Lower lobe of right lung (tissue), 2 donors: ENCODE measurements around the gene LAT. TPM values are rescaled to one million over a fixed set of nuclear protein-coding genes. Genes with fewer than 3 reads are reported as not detected.
"Not testable (repeated sequence)": the region's sequence is repeated elsewhere in the genome, so short reads cannot be mapped to it uniquely, and the experiment has no call there.

Experiments
- ATAC-seq, 2 donors: fragments of 200-7000 bp; cut with Tn5 transposase; one replicate each; pipeline ENCODE4 v1.9.1; 2020 to 2022; ENCODE audit warnings: mild to moderate bottlenecking in 2 of 2, moderate library complexity in 2 of 2
- DNase-seq: peaks from one replicate; pipeline ENCODE4 v3.0.0-alpha.2; 2020
- H3K27ac ChIP-seq: fragments of 200-600 bp; one replicate; pipeline ENCODE4 v1.8.0; 2022
- H3K27me3 ChIP-seq: fragments of 200-600 bp; one replicate; pipeline ENCODE4 v1.8.0; 2022; ENCODE audit warnings: low read depth
- H3K36me3 ChIP-seq: fragments of 200-600 bp; one replicate; pipeline ENCODE4 v1.8.0; 2022; ENCODE audit warnings: mild to moderate bottlenecking
- H3K4me1 ChIP-seq: fragments of 200-600 bp; one replicate; pipeline ENCODE4 v1.8.0; 2022
- H3K4me3 ChIP-seq: fragments of 200-600 bp; one replicate; pipeline ENCODE4 v1.8.0; 2022; ENCODE audit warnings: mild to moderate bottlenecking
- H3K9me3 ChIP-seq: fragments of 200-600 bp; one replicate; pipeline ENCODE4 v1.8.0; 2022
- intact Hi-C: fragments of 100-400 bp; cut with DNase I; formaldehyde crosslinking; loops from one replicate; pipeline ENCODE4 v1.11.0; 2022
- total RNA-seq: library from RNA; stranded (reverse); fragmentation: NEBNext Ultra II Directional; extraction: Animal tissue kit (Norgen Biotek cat#: 25700); gene quantifications from one replicate; pipeline ENCODE4 v1.2.1, GENCODE V29; 2021
- TF ChIP-seq, protein P1 (sequence below): fragments of 200-600 bp; IDR thresholded peaks from one replicate; pipeline ENCODE4 v1.8.0; 2022; ENCODE audit warnings: antibody characterized with exemption, mild to moderate bottlenecking
- donor health status: DM: no; HTN: yes; CAD: no; lungs with severe emphysema.

LAT gene
- total RNA-seq, 1 donor from 2014 or later = 17.8 TPM

DNA sequence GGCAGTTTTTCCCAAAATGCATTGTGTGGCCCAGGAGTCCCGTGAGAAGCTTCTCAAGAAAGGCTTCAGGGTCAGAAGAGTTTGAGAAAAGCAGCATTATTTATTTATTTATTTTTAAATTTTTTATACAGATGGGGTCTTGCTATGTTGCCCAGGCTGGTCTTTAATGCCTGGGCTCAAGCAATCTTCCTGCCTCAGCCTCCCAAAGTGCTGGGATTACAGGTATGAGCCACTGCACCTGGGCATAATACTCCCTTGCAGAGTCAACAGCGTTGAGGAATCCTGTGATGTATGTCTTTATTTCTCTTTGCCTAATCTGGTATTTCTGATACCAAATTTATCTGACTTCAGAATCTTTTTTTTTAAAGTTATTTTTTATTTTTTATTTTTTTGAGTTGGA, 15.2 kb downstream of the LAT start:
- H3K4me3 ChIP-seq = no peak overlapping the region
- intact Hi-C loops = no loop called here
- no peaks in the 10 kb centered on the region for H3K27me3 ChIP-seq
- H3K27ac ChIP-seq = no peak overlapping the region
- no peaks in the 10 kb centered on the region for H3K36me3 ChIP-seq
- no peaks in the 10 kb centered on the region for H3K4me1 ChIP-seq
- TF ChIP-seq, protein P1, sequence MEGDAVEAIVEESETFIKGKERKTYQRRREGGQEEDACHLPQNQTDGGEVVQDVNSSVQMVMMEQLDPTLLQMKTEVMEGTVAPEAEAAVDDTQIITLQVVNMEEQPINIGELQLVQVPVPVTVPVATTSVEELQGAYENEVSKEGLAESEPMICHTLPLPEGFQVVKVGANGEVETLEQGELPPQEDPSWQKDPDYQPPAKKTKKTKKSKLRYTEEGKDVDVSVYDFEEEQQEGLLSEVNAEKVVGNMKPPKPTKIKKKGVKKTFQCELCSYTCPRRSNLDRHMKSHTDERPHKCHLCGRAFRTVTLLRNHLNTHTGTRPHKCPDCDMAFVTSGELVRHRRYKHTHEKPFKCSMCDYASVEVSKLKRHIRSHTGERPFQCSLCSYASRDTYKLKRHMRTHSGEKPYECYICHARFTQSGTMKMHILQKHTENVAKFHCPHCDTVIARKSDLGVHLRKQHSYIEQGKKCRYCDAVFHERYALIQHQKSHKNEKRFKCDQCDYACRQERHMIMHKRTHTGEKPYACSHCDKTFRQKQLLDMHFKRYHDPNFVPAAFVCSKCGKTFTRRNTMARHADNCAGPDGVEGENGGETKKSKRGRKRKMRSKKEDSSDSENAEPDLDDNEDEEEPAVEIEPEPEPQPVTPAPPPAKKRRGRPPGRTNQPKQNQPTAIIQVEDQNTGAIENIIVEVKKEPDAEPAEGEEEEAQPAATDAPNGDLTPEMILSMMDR = no peak
- DNase-seq (no peak), ATAC-seq (no peak)
- H3K9me3 ChIP-seq = no peaks in the 10 kb centered on the region

DNA sequence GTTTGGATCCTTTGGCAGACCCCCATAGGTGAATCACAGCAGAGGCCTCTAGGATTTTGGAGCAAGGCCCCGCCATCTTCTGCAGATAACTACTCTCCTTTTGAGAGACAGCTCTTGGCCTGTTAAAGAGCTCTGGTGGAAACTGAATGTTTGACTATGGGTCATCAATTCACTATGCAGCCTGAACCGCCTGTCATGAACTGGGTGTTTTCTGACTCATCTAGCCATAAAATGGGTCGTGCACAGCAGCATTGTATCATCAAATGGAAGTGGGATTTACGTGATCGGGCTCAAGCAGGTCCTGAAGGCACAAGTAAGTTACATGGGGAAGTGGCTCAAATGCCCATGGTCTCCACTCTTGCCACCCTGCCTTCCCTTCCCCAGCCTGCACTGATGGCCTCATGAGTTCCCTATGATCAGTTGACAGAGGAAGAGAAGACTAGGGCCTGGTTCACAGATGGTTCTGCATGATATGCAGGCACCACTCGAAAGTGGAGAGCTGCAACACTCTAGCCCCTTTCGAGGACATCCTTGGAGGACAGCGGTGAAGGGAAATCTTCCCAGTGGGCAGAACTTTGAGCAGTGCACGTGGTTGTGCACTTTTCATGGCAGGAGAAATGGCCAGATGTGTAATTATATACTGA, 19.8 kb downstream of the LAT start:
- H3K36me3 ChIP-seq, H3K9me3 ChIP-seq, H3K27me3 ChIP-seq, H3K27ac ChIP-seq, DNase-seq, H3K4me1 ChIP-seq, H3K4me3 ChIP-seq, ATAC-seq, intact Hi-C loops: not testable (repeated sequence)

GRCh38 chr16:29007730-29008593, 23.1 kb downstream of the LAT start:
- TF ChIP-seq, protein P1 = no peak
- ATAC-seq (peak in 1 of 2 donors; percentile 42), DNase-seq (no peak)
- intact Hi-C loops = no loop called here
- Histone ChIP-seq H3K4me3 (no peak overlapping the region), H3K27me3 (no peaks in the 10 kb centered on the region), H3K4me1 (peaks cover 8% of the 10 kb centered on the region), H3K27ac (no peak overlapping the region), H3K9me3 (no peaks in the 10 kb centered on the region), H3K36me3 (no peaks in the 10 kb centered on the region)

- DNase-seq (no peak), ATAC-seq (peak in 1 of 2 donors; percentile 21)
These were observed 24.4 kb downstream of the LAT start for GRCh38 chr16:29009050-29009837.

GRCh38 chr16:29009838-29010166, 24.9 kb downstream of the LAT start:
- Histone ChIP-seq H3K4me3 (no peak overlapping the region), H3K27ac (no peak overlapping the region), H3K4me1 (peaks cover 15% of the 10 kb centered on the region), H3K9me3 (no peaks in the 10 kb centered on the region), H3K27me3 (no peaks in the 10 kb centered on the region), H3K36me3 (no peaks in the 10 kb centered on the region)
- no peak for DNase-seq
- intact Hi-C loops = no loop called here
- no peak for ATAC-seq
- TF ChIP-seq, protein P1 = no peak

More at GRCh38 chr16:29009050-29009837, 24.4 kb downstream of the LAT start:
- TF ChIP-seq, protein P1 = no peak
- intact Hi-C loops = no loop called here
- Histone ChIP-seq H3K36me3 (no peaks in the 10 kb centered on the region), H3K27me3 (no peaks in the 10 kb centered on the region), H3K9me3 (no peaks in the 10 kb centered on the region), H3K4me1 (peaks cover 15% of the 10 kb centered on the region), H3K4me3 (no peak overlapping the region), H3K27ac (no peak overlapping the region)
